BLaER1 (cell line): ENCODE results near the gene NLRP3.

Source experiments
- H3K27ac ChIP-seq: shearing (Covaris generic); formaldehyde crosslinking; 2 replicates; pipeline ENCODE4 v1.8.1; 2022
- H3K27me3 ChIP-seq: shearing (Covaris generic); formaldehyde crosslinking; 2 replicates; pipeline ENCODE4 v1.8.1; 2022
- H3K36me3 ChIP-seq: shearing (Covaris generic); formaldehyde crosslinking; 2 replicates; pipeline ENCODE4 v1.8.1; 2022
- H3K4me1 ChIP-seq: shearing (Covaris generic); formaldehyde crosslinking; 2 replicates; pipeline ENCODE4 v1.8.1; 2022
- H3K4me2 ChIP-seq: shearing (Covaris generic); formaldehyde crosslinking; 2 replicates; pipeline ENCODE4 v1.8.1; 2022
- H3K4me3 ChIP-seq: shearing (Covaris generic); formaldehyde crosslinking; 2 replicates; pipeline ENCODE4 v1.8.1; 2022
- H3K9ac ChIP-seq: shearing (Covaris generic); formaldehyde crosslinking; 2 replicates; pipeline ENCODE4 v1.8.1; 2022
- H3K9me3 ChIP-seq: shearing (Covaris generic); formaldehyde crosslinking; 2 replicates; pipeline ENCODE4 v1.8.1; 2022
- H4K20me1 ChIP-seq: shearing (Covaris generic); formaldehyde crosslinking; 2 replicates; pipeline ENCODE4 v1.8.1; 2022
- Cebpa-rat ChIP-seq: shearing (Covaris generic); IDR thresholded peaks from 2 replicates; pipeline ENCODE4 v1.8.1; 2022

The NLRP3 gene

GRCh38 chr1:247437551-247438505 is 21.9 kb downstream of the NLRP3 start:
- no peak for TF ChIP-seq Cebpa-rat
- Histone ChIP-seq H3K4me2 (no peak overlapping the region), H3K4me3 (no peak overlapping the region), H3K4me1 (peaks cover 13% of the 10 kb centered on the region), H4K20me1 (peaks cover 10% of the 10 kb centered on the region; the same call in 1 of the 2 replicates), H3K9me3 (no peaks in the 10 kb centered on the region), H3K27me3 (no peaks in the 10 kb centered on the region), H3K27ac (no peak overlapping the region), H3K36me3 (peaks cover 95% of the 10 kb centered on the region), H3K9ac (no peak overlapping the region)

DNA sequence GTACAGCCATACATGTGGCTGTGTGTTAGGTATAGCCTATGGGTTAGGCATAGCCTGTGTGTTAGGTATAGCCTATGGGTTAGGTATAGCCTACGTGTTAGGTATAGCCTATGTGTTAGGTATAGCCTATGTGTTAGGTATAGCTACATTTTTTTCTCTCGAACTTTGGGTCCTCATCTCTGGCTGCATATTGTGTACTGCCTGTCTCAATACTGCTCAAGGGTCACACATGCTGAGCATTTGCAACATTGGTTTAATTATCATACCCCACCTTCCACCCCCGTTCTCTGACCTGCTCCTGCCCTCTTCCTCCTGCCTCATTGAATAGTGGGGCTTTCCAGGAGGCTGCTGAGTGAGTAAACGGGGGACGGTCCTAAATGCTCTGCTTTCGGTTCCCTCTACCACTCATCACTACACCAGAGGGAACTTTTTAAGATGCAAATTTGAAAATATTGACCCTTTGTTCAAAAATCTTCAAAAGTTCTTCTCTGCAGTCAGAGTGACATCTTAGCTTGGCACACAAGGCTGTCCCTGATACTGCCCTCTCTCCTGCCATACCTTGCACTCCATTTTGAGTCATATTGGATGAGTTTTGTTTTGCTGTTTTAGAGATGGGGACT is 24.1 kb downstream of the NLRP3 start:
- H3K4me3 ChIP-seq, result no peak overlapping the region
- H3K4me2 ChIP-seq, result no peak overlapping the region

GRCh38 chr1:247441606-247442005 is 25.6 kb downstream of the NLRP3 start:
- no peaks in the 10 kb centered on the region for H3K9me3 ChIP-seq
- no peak overlapping the region for H3K27ac ChIP-seq
- H3K36me3 ChIP-seq, result peaks cover 96% of the 10 kb centered on the region
- no peak for TF ChIP-seq Cebpa-rat
- no peak overlapping the region for H3K4me2 ChIP-seq
- no peak overlapping the region for H3K9ac ChIP-seq
- no peaks in the 10 kb centered on the region; the same call in 1 of the 2 replicates for H4K20me1 ChIP-seq
- no peaks in the 10 kb centered on the region for H3K27me3 ChIP-seq
- no peak overlapping the region for H3K4me3 ChIP-seq
- H3K4me1 ChIP-seq, result no peaks in the 10 kb centered on the region

More for the DNA sequence above, 24.1 kb downstream of the NLRP3 start:
- no peak for TF ChIP-seq Cebpa-rat
- H3K36me3 ChIP-seq, result peaks cover 95% of the 10 kb centered on the region
- H3K27ac ChIP-seq, result no peak overlapping the region
- H3K9ac ChIP-seq, result no peak overlapping the region
- no peaks in the 10 kb centered on the region for H3K9me3 ChIP-seq
- no peaks in the 10 kb centered on the region for H3K27me3 ChIP-seq
- H4K20me1 ChIP-seq, result no peaks in the 10 kb centered on the region; the same call in 1 of the 2 replicates
- peaks cover 8% of the 10 kb centered on the region for H3K4me1 ChIP-seq

GRCh38 chr1:247442164-247442563 is 26.2 kb downstream of the NLRP3 start:
- no peaks in the 10 kb centered on the region for H3K4me1 ChIP-seq
- no peaks in the 10 kb centered on the region for H3K9me3 ChIP-seq
- peaks cover 96% of the 10 kb centered on the region for H3K36me3 ChIP-seq
- H4K20me1 ChIP-seq, result no peaks in the 10 kb centered on the region
- no peaks in the 10 kb centered on the region for H3K27me3 ChIP-seq
- H3K4me3 ChIP-seq, result no peak overlapping the region
- H3K27ac ChIP-seq, result no peak overlapping the region
- no peak overlapping the region for H3K9ac ChIP-seq
- TF ChIP-seq Cebpa-rat, result no peak
- H3K4me2 ChIP-seq, result no peak overlapping the region

DNA sequence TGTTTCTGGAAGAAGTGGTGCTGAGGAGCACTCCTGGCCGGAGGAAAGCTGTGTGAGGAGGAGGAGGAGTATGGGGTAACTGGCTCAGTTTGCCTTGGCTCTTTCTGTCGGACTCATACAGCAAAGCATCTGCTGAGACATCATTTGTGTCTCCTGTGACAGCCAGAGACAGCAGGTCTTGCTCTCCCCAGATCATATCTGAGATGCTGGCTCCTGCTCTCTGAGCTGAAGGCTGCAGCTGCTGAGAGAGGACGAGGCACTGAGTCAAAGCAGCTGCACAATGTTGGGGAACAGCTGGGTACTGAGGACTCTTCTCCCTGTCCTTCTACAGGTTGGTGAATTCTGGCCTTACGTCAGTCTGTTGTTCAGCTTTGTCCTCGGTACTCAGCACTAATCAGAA is 27.7 kb downstream of the NLRP3 start:
- Histone ChIP-seq H3K27me3 (no peaks in the 10 kb centered on the region), H3K9me3 (no peaks in the 10 kb centered on the region), H3K4me1 (no peaks in the 10 kb centered on the region), H3K4me3 (no peak overlapping the region), H4K20me1 (no peaks in the 10 kb centered on the region), H3K9ac (no peak overlapping the region), H3K4me2 (no peak overlapping the region), H3K27ac (no peak overlapping the region), H3K36me3 (peaks cover 95% of the 10 kb centered on the region)
- TF ChIP-seq Cebpa-rat, result no peak

GRCh38 chr1:247444571-247444970 is 28.6 kb downstream of the NLRP3 start:
- no peaks in the 10 kb centered on the region for H3K4me1 ChIP-seq
- H3K27ac ChIP-seq, result no peak overlapping the region
- H3K27me3 ChIP-seq, result no peaks in the 10 kb centered on the region
- peaks cover 92% of the 10 kb centered on the region for H3K36me3 ChIP-seq
- H4K20me1 ChIP-seq, result no peaks in the 10 kb centered on the region
- H3K9ac ChIP-seq, result no peak overlapping the region
- H3K9me3 ChIP-seq, result no peaks in the 10 kb centered on the region
- no peak overlapping the region for H3K4me3 ChIP-seq
- no peak overlapping the region for H3K4me2 ChIP-seq
- TF ChIP-seq Cebpa-rat, result no peak

DNA sequence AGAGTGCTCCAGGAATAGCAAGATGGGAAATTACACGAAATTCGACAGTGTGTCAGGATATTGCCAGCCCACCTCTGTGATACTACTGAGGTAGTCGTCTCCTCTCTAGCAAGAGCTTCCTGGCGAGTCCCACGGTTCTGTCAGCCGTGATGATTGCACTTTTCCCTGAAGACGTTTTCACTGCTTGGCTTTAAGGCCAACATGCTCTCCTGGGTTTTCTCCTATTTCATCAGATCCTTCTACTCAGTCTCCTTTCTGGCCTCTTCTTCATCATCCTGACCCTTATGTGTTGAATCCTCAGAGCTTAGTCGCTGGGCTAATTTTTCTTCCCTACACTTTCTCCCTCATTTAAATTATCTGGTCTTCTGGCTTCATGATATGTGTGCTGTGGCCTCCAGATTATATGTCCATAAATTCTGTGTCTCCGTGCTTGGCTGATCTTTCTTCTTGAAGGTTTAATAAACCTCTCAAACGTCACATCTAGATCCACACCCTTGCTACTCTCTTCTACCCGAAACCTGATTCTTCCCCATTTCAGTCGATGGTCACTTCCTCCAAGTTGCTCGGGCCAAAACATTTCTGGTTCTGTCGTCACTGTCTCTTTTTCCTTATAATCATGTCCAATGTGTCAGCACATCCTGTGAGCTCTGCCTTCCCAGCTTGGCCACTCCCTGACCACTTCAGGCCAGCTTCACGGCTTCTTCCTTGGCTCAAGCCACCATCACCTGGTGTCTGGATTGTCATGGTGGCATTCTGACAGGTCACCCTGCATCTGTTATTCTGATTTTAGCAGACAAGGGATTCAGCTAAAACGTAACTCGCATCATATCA is 29.8 kb downstream of the NLRP3 start:
- Histone ChIP-seq H3K4me3 (no peak overlapping the region), H4K20me1 (no peaks in the 10 kb centered on the region)

DNA sequence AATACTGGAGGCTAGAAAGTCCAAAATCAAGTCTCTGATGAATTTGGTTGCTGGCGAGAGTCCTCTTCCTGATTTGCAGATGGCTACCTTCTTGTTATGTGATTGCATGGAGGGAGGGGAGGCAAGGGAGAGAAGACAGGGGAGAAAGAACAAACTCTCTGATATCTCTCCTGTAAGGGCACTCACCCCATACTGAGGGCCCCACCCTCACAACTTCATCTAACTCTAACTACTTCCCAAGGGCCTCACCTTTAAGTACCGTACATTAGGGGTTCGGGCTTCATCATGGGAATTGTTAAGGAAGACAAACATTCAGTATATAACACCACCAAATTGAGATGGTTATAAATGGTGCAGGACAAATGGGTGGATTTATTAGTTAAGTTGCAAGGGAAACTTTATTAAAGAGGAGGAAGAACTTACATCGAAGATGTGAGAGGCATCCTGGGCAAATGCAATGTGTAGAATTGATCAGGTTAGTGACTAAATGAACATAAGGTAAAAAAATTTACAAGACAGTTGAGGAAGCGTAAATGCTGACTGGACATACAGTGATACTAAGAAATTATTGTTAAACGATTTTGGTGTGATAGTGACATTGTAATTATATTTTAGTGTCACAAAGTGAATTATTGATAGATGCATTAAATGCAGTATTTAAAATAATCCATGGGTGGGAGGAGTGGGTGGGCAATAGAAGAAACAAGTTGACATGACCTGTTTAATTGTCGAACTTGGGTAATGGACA is 31.4 kb downstream of the NLRP3 start:
- Histone ChIP-seq H3K36me3 (peaks cover 88% of the 10 kb centered on the region), H4K20me1 (no peaks in the 10 kb centered on the region), H3K4me1 (no peaks in the 10 kb centered on the region), H3K27ac (no peak overlapping the region), H3K27me3 (no peaks in the 10 kb centered on the region), H3K4me2 (no peak overlapping the region), H3K4me3 (no peak overlapping the region), H3K9ac (no peak overlapping the region), H3K9me3 (no peaks in the 10 kb centered on the region)
- TF ChIP-seq Cebpa-rat, result no peak

More for the DNA sequence above, 29.8 kb downstream of the NLRP3 start:
- no peaks in the 10 kb centered on the region for H3K9me3 ChIP-seq
- no peak overlapping the region for H3K27ac ChIP-seq
- no peak overlapping the region for H3K9ac ChIP-seq
- no peaks in the 10 kb centered on the region for H3K27me3 ChIP-seq
- H3K4me2 ChIP-seq, result no peak overlapping the region
- no peak for TF ChIP-seq Cebpa-rat
- no peaks in the 10 kb centered on the region for H3K4me1 ChIP-seq
- H3K36me3 ChIP-seq, result peaks cover 89% of the 10 kb centered on the region

GRCh38 chr1:247448107-247448791 is 32.3 kb downstream of the NLRP3 start:
- Histone ChIP-seq H3K9me3 (no peaks in the 10 kb centered on the region), H4K20me1 (no peaks in the 10 kb centered on the region), H3K4me3 (no peak overlapping the region), H3K4me1 (no peaks in the 10 kb centered on the region), H3K27ac (no peak overlapping the region), H3K36me3 (peaks cover 80% of the 10 kb centered on the region), H3K9ac (no peak overlapping the region), H3K4me2 (no peak overlapping the region), H3K27me3 (no peaks in the 10 kb centered on the region)
- TF ChIP-seq Cebpa-rat, result no peak
